ENCODE data around the gene GPR162.

The GPR162 gene

DNA sequence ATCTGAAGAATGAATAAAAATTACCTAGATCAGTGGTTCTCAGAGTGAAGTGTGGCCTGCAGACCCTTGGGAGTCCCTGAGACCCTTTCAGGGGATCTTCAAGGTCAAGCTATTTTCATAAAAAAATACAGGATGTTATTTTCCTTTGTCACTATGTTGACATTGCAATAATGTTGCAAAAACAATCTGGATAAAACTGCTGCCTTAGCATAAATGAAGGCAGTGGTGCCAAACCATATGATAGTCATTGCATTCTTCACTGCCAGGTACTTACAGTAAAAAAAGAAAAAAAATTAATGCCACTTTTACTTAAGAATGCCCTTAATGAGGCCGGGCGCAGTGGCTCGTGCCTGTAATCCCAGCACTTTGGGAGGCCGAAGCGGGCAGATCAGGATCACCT is 34.3 kb upstream of the GPR162 start:
- no peak for FAIRE-seq

DNA sequence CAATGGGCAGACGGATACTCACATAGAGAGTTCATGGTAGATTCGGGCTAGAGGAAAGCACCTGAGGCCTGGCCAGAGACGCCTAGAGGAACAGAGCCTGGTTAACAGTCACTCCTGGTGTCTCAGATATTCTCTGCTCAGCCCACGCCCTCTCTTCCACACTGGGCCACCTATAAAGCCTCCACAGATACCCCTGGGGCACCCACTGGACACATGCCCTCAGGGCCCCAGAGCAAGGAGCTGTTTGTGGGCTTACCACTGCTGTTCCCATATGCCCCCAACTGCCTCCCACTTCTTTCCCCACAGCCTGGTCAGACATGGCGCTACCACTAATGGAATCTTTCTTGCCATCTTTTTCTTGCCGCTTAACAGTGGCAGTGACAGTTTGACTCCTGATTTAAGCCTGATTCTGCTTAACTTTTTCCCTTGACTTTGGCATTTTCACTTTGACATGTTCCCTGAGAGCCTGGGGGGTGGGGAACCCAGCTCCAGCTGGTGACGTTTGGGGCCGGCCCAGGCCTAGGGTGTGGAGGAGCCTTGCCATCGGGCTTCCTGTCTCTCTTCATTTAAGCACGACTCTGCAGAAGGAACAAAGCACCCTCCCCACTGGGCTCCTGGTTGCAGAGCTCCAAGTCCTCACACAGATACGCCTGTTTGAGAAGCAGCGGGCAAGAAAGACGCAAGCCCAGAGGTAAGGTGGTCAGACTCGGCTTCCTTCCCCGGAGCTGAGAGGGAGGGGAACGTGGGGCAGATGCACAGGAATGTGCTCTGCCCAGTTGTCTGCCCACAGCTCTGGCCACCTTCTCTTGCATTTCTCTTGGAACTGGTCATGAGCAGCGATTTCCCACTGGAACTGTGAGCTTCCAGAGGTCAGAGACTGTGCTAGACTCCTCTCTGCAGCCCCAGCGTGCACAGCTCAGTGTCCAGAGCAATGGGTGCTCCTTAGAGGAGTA is 32.4 kb upstream of the GPR162 start, which contains the start of gene CD4:
TSS of gene CD4 (plus strand) at position 557 of the 953 bp plus-strand sequence. CDS start 10,611 bp downstream, outside the sequence.
- FAIRE-seq = no peak

DNA sequence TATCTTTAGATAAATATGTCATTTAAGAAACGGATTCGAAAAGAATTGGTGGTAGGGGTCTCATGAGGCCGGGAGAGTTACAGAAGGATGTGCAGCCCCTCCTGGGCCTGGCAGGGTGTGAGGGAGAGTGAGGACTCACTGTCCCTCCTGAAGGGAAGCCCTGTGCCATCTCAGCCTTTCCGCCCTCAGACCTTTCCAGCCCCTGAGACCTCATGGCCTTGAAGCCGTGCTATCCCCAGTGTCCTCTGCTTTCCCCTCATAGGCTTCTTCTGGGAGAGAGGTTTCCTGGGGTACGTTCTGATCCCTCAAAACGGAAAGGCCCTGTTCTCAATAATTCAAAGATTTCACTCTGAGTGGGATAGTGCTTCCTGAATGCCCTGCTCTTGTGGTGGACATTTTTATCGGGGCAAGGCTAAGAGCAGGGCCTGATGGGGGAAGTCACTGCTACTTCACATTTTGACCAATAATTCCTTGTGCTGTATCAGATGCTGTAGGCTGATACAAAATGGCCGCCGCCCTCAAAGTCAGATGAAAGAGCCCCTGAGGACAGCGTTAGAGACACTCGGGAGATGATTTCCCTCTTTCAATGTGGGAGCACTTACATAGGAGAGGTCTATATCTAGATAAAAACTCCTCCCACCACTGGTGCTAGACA is 31.0 kb upstream of the GPR162 start:
- no peak for FAIRE-seq

DNA sequence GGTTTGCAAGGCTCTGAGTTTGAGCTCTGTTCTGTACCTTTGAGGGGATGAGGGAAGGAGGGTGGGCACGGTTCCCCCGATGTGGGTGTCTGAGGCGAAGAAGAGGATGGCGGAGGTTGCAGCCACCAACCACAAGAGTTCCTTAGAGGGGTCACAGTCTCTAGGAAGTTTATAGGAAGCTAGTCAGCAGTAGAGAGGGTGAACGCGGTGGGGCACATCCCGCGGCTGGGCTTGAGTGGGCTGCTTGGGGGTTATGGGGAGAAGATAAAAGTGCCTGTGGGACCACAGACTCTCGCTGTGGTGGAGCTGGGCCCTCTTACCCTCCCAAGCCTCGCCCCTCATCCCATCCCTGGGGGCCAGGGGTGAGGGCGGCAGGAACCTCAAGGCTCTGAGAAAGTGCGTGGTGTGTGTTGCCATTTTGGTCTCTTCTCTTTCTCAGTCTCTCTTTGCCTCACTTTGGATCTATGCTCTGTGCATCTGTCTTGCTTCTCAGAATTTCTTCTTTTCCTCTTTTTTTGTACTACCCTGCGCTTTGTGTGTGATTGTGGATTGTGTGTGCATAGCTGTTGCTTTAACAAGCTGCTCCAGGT is 29.6 kb upstream of the GPR162 start:
- no peak for FAIRE-seq

DNA sequence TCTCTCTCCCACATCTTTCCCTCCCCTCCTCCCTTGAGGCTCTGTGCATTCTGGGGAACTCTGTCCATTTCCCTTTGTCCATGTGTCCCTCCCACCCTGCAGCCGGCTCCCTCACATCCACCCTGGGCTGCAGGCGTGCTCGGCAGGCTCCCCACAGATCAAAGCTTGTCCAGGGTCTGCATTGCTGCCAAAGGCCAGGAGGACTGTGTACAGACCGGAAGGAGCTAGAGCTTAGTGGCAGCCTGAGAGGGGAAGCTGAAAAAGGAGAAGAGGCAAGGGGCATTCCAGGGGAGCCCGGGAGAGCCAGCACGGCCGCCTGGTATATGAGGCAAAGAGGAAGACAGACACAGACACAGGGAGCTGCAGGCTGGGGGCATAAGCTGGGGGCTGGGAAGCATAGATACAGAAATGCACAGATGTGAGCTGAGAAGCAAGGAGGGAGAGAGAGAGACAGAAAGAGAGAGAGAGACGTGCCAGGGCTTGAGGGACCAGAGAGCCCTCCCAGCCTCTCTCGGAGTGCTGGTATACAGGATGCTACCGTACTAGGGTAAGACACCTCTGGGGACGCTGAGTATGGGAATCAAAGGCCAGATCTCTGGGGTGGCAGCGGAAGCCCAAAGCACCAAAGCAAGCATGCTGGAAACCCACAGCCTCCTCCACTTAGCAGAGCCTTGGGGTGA is 29.0 kb upstream of the GPR162 start:
- no peak for FAIRE-seq

DNA sequence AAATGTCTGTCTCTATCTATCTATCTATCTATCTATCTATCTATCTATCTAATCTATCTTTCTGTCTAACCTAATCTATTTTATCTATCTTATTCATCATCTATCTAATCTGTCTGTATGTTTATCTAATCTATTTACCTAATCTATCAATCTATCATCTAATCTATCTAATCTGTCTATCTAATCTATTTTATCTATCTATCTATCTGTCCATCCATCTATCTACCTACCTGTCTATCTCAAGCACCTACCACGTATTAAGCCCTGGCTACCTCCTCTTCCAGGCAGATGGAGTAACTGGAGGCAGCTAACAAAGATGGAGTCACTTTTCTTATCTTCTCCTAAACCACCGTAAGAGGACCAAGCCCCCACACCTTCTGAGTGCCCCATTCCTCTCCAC is 26.5 kb upstream of the GPR162 start:
- no peak for FAIRE-seq

DNA sequence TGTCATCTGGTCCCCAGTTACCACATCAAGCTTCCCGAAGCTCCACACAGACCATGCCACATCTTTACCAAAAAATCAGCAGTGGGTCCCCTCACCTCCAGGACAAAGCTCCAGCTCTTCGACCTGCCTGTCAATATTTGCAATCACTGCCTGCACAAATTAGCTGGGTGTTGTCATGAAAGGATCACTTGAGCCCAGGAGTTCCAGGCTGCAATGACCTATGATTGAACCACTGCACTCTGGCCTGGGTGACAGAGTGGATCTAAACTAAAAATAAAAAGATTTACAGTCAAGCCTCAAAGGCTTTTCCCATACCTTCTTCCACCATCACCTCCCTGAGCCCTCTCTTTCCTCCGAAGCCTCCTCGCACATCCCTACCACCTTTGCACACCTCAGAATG is 25.0 kb upstream of the GPR162 start:
- FAIRE-seq = no peak

DNA sequence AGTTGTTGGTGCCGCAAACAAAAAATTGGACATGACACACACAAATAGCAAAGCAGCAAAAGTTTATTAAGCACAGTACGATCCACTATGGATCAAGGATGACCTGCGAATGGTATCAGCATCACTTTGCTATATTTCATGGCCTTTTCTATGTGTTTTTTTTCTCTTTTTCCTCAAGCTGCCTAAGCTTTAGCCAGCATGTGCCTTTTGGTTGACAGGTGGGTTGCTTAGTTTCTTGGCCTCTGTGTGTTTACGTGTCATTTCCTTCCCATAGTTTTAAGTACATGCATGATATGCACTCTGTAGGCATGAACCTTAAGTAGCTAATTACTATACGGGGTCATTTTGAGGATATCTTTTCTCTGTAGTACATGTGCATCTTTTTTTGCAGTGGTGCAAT is 22.5 kb upstream of the GPR162 start:
- FAIRE-seq = no peak

DNA sequence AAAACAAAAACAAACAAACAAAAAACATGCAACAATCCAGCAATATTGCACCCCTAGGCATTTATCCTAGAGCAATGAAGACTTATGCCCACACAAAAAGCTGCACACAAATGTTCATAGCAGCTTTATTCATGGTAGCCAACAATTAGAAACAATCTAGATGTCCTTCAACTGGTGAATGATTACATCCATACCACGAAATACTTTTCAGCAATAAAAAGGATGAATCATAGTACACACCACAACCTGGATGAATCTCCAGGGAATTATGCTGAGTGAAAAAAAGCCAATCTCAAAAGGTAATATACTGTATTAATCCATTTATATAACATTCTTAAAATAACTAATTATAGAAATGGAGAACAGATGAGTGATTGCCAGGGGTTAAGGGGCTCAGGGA is 14.5 kb upstream of the GPR162 start:
- no peak for FAIRE-seq

DNA sequence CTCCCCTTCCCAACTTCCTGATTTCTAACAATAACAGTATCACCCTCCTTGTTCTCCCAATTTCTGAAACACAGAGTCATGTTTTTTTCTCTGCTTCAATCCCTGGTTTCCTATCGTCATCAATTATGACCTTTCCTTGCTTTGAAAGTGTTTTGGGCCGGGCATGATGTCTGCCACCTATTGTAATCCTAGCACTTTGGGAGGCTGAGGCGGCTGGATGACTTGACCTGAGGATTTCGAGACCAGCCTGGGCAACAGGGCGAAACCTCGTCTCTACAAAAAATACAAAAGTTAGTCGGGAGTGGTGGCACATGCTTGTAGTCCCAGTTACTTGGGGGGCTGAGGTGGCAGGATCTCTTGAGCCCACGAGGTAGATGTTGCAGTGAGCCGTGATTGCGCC is 12.6 kb upstream of the GPR162 start:
- no peak for FAIRE-seq

DNA sequence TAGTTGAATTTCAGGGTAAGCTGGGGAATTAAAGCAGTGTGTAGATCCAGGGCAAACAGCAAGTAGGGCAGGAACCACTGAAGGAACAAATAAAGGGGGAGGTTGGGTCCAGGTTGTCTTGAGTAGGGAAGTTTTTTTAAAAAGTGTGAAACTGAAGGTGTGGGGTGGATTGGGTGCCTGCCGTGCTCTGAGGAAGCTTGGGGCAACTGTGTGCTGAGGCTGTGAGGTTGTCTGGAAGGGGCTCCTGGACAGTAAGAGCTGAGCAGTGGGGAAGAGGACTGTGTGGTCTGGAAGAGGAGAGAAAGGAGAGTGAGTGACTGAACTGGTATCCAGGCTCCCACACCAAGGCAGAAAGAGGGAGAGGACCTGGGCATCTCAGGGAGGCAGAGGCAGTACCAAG is 10.9 kb upstream of the GPR162 start:
- no peak for FAIRE-seq

DNA sequence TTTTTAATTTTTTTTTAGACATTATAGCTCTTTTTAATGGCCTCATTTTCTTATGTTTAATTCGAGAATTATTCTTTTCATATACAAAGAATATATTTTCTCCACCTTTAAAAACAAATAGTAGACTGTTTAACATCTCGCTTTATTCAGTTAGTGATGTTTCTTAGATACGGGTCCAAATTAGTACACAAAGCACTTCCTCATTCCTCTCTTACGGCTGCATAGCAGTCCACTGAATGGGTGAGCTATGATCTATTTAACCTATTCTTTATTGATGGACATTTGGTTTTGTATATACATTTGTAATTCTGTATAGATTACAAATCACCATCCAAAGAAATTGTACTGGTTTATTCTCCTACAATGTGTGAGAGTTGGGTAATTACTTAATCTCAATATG is 8.3 kb upstream of the GPR162 start:
- FAIRE-seq = no peak

DNA sequence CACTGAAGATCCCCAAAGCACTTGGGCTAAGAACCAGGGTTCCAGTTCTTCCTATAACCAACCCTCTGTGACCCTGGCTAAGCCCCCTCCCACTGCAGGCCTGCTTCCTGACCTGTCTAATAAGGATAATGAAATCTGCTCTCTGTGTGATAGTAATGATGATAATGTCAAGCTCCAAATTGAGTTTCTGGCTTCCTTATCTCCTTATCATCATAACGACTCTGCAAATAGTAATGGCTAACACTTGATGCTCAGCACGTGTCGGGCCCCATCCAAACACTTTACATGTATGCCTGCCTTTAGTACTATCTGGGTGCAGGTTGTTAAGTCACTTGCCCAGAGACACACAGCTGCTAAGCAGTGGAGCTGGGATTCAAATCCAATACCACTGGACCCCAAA is 5.0 kb upstream of the GPR162 start:
- no peak for FAIRE-seq

DNA sequence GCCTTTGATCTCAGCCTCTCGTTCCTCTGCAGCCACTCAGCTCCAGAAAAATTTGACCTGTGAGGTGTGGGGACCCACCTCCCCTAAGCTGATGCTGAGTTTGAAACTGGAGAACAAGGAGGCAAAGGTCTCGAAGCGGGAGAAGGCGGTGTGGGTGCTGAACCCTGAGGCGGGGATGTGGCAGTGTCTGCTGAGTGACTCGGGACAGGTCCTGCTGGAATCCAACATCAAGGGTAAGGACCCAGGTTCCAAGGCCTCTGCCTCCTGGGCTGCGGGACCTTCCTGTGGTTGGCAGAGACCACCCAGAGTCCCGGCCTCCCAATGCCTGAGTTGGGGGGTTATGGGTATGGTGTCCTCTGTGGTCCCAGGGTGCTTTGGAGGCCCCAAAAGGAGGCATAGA is 4.5 kb upstream of the GPR162 start:
- FAIRE-seq = no peak

DNA sequence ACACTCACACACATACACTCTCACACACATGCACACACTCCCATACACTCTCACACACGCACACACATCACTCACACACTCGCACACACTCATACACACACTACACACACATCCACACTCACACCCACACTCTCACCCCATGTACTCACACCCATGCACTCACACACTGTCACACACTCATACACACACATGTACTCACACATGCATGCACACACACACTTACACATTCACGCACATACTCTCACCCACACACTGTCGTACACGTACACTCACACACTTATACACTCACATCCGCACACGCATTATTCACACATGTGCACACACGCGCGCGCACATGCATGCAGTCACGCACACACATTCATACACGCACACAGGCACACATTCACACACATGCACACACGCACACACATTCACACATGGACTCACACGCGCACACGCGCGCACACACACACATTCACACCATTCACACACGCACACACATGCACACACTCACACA is 3.9 kb upstream of the GPR162 start:
- FAIRE-seq = no peak

DNA sequence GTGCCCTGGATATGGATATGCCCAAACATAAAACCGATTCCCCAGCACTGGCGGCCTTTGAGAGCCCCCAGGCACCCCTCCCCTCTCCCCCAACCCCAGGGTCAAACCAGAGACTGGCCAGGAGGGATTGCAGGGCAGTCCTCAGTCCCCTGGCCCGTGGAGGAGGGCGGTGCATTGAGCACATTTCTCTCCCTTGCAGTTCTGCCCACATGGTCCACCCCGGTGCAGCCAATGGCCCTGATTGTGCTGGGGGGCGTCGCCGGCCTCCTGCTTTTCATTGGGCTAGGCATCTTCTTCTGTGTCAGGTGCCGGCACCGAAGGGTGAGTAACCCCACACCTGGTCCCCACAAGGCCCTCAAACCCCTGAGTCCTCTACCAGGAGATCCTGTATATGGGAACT is 3.4 kb upstream of the GPR162 start:
- FAIRE-seq = no peak

DNA sequence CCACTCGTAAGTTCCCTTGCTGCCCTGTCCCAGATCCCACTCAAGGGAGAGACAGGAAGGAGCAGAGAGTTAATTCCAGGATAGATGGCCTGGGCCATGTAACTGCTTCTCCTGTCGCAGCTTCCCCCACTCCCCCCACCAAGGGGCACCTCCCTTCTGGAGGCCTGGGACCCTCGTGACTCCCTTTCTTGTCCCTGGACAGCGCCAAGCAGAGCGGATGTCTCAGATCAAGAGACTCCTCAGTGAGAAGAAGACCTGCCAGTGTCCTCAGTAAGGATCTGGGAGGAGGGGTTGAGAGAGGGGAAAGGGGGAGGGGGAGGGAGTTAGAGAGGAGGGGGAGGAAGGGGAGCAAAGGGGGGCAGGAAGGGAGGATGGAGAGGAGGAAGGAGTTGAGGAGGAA is 3.0 kb upstream of the GPR162 start:
- no peak for FAIRE-seq

DNA sequence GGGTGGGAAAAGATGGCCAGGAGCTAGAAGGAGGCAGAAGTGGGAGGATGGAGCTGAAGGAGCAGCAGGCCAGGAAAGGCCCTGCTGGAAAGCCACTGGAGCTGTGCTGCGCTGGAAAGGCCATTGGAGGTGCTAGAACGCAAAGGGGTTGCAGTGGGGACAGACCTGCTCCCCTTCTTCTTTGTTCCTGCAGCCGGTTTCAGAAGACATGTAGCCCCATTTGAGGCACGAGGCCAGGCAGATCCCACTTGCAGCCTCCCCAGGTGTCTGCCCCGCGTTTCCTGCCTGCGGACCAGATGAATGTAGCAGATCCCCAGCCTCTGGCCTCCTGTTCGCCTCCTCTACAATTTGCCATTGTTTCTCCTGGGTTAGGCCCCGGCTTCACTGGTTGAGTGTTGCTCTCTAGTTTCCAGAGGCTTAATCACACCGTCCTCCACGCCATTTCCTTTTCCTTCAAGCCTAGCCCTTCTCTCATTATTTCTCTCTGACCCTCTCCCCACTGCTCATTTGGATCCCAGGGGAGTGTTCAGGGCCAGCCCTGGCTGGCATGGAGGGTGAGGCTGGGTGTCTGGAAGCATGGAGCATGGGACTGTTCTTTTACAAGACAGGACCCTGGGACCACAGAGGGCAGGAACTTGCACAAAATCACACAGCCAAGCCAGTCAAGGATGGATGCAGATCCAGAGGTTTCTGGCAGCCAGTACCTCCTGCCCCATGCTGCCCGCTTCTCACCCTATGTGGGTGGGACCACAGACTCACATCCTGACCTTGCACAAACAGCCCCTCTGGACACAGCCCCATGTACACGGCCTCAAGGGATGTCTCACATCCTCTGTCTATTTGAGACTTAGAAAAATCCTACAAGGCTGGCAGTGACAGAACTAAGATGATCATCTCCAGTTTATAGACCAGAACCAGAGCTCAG is 2.3 kb upstream of the GPR162 start:
- no peak for FAIRE-seq

DNA sequence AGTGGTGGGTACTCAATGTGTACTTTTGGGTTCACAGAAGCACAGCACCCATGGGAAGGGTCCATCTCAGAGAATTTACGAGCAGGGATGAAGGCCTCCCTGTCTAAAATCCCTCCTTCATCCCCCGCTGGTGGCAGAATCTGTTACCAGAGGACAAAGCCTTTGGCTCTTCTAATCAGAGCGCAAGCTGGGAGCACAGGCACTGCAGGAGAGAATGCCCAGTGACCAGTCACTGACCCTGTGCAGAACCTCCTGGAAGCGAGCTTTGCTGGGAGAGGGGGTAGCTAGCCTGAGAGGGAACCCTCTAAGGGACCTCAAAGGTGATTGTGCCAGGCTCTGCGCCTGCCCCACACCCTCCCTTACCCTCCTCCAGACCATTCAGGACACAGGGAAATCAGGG is 1.5 kb upstream of the GPR162 start:
- FAIRE-seq = no peak

DNA sequence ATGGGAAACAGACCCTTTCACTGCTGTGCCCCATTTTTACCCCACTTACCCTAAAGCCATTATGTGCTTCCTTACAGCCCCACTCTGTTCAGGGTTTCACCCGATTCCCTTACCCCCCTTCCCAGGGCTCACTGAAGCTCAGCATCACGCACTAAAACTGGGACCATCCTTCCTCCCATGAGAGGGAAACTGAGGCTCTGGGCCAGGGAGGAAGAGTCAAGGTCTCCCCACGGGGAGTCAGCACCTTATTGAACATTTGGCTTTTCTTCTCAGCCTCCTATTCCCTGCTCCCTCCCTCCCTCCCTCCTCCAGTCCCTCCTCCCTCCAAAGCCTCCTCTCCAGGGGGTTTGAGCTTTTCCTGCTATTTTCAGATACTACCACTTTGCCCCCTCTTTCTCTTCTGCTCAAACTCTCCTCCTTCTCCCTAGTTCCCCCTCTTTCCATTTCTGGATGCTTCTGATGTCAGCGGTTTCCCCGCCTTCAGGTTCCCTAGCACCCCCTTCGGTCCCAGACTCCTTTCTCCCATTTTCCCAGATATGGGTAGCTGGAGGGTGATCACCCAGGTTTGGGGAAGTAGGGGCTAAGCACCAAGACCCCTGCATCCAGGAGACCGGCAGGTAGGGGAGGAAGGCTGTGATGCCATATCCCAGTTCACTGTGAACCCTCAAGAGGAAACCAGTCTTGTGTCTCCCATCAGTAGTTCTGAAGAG is 960 bp downstream of the GPR162 start:
- no peak for FAIRE-seq
